ENCODE data around the gene TFEB. TPM values are rescaled to one million over a fixed set of nuclear protein-coding genes. Genes with fewer than 3 reads are reported as not detected.

The TFEB gene
- total RNA-seq, 1 donor from 2014 or later: 3.8 TPM

- Mint-ChIP-seq H3K27me3 (ENCODE audit: low read depth) (peaks cover 6% of the 10 kb centered on the region), H3K36me3 (no peaks in the 10 kb centered on the region), H3K4me3 (no peak overlapping the region), H3K27ac (no peak overlapping the region), H3K9me3 (no peaks in the 10 kb centered on the region), H3K4me1 (no peaks in the 10 kb centered on the region)
- DNase-seq (ENCODE audit: low spot score in 2 of 2, unreplicated experiment in 2 of 2): no peak
- no peak for TF ChIP-seq CTCF (IDR thresholded peaks at IDR 0.05; ENCODE audit: unreplicated experiment)
Measured at GRCh38 chr6:41744236-41744787, 8.9 kb upstream of the TFEB start.

GRCh38 chr6:41743406-41744235 lies 8.2 kb upstream of the TFEB start:
- Mint-ChIP-seq H3K27me3 (ENCODE audit: low read depth) (peaks cover 6% of the 10 kb centered on the region), H3K36me3 (no peaks in the 10 kb centered on the region), H3K9me3 (no peaks in the 10 kb centered on the region), H3K4me3 (no peak overlapping the region), H3K27ac (no peak overlapping the region), H3K4me1 (peaks cover 4% of the 10 kb centered on the region)
- no peak for TF ChIP-seq CTCF (IDR thresholded peaks at IDR 0.05; ENCODE audit: unreplicated experiment)
- DNase-seq (ENCODE audit: low spot score in 2 of 2, unreplicated experiment in 2 of 2): no peak

GRCh38 chr6:41741625-41742490 lies 6.5 kb upstream of the TFEB start:
- Mint-ChIP-seq H3K27ac (no peak overlapping the region), H3K4me1 (peaks cover 4% of the 10 kb centered on the region), H3K27me3 (ENCODE audit: low read depth) (peaks cover 2% of the 10 kb centered on the region), H3K4me3 (no peak overlapping the region), H3K36me3 (no peaks in the 10 kb centered on the region), H3K9me3 (no peaks in the 10 kb centered on the region)
- no peak for DNase-seq (ENCODE audit: low spot score in 2 of 2, unreplicated experiment in 2 of 2)
- no peak for TF ChIP-seq CTCF (IDR thresholded peaks at IDR 0.05; ENCODE audit: unreplicated experiment)

GRCh38 chr6:41740366-41741162 lies 5.2 kb upstream of the TFEB start:
- no peak for DNase-seq (ENCODE audit: low spot score in 2 of 2, unreplicated experiment in 2 of 2)
- peaks cover 7% of the 10 kb centered on the region for H3K4me1 Mint-ChIP-seq
- no peaks in the 10 kb centered on the region for H3K36me3 Mint-ChIP-seq
- no peak overlapping the region for H3K4me3 Mint-ChIP-seq
- peaks cover 2% of the 10 kb centered on the region for H3K27me3 Mint-ChIP-seq (ENCODE audit: low read depth)
- H3K9me3 Mint-ChIP-seq: no peaks in the 10 kb centered on the region
- H3K27ac Mint-ChIP-seq: no peak overlapping the region
- no peak for TF ChIP-seq CTCF (IDR thresholded peaks at IDR 0.05; ENCODE audit: unreplicated experiment)

- no peak for TF ChIP-seq CTCF (IDR thresholded peaks at IDR 0.05; ENCODE audit: unreplicated experiment)
- no peak overlapping the region for H3K27ac Mint-ChIP-seq
- H3K4me1 Mint-ChIP-seq: peaks cover 7% of the 10 kb centered on the region
- H3K9me3 Mint-ChIP-seq: no peaks in the 10 kb centered on the region
- H3K27me3 Mint-ChIP-seq (ENCODE audit: low read depth): peaks cover 2% of the 10 kb centered on the region
- no peaks in the 10 kb centered on the region for H3K36me3 Mint-ChIP-seq
- H3K4me3 Mint-ChIP-seq: no peak overlapping the region
- no peak for DNase-seq (ENCODE audit: low spot score in 2 of 2, unreplicated experiment in 2 of 2)
Measured at GRCh38 chr6:41739041-41739440, 3.6 kb upstream of the TFEB start.

Measured in mesothelial cell of epicardium (in vitro differentiated cells).